CD8-positive, alpha-beta memory T cell (primary cell): Measurements from ENCODE around the gene NR2C2. TPM values are rescaled to one million over a fixed set of nuclear protein-coding genes. Genes with fewer than 3 reads are reported as not detected.
A peak's percentile ranks its signal among the peaks of the same experiment; 100 is the strongest.

Source experiments
- CTCF ChIA-PET: fragments of 350-600 bp; sonication (Branson Sonifier 250); formaldehyde crosslinking; loops from one replicate; lab custom pipeline; 2021; ENCODE audit warnings: antibody characterized with exemption; lab: Charles Lee
- POLR2A ChIA-PET: fragments of 350-600 bp; sonication (Branson Sonifier 250); formaldehyde crosslinking; loops from one replicate; lab custom pipeline; 2021; ENCODE audit warnings: antibody characterized with exemption; lab: Charles Lee
- DNase-seq, 5 donors: peaks; one replicate each; pipeline versions ENCODE4 v3.0.0 to v3.0.0-alpha.2; 2020 to 2022; ENCODE audit warnings: mixed read lengths in 1 of 5
- H3K27ac ChIP-seq: one replicate; pipeline ENCODE4 v1.7.0; 2013; ENCODE audit warnings: low read depth, mild to moderate bottlenecking, low read length, moderate library complexity
- H3K27me3 ChIP-seq: 2 replicates; pipeline ENCODE4 v1.7.0; 2013; ENCODE audit warnings: low read length, mild to moderate bottlenecking; ENCODE audit not compliant: insufficient read depth, poor library complexity, severe bottlenecking
- H3K36me3 ChIP-seq: 2 replicates; pipeline ENCODE4 v1.7.0; 2013; ENCODE audit warnings: mild to moderate bottlenecking, low read length, moderate library complexity; ENCODE audit not compliant: insufficient read depth
- H3K4me1 ChIP-seq: 2 replicates; pipeline ENCODE4 v1.7.0; 2013; ENCODE audit warnings: mild to moderate bottlenecking, low read length, moderate library complexity; ENCODE audit not compliant: insufficient read depth
- H3K4me3 ChIP-seq: 2 replicates; pipeline ENCODE4 v1.7.0; 2013; ENCODE audit warnings: mild to moderate bottlenecking, low read length
- H3K9me3 ChIP-seq: 2 replicates; pipeline ENCODE4 v1.7.0; 2013; ENCODE audit warnings: mild to moderate bottlenecking, low read length
- H3K27ac Mint-ChIP-seq, 8 donors: one replicate each; pipeline ENCODE4 v1.8.0; 2020 to 2021; ENCODE audit warnings: mixed read lengths in 8 of 8, mild to moderate bottlenecking in 6 of 8, inconsistent platforms in 3 of 8, moderate library complexity in 3 of 8
- H3K27me3 Mint-ChIP-seq, 2 donors: one replicate each; pipeline ENCODE4 v1.8.0; 2020 to 2021; ENCODE audit warnings: mixed read lengths in 2 of 2, mild to moderate bottlenecking in 1 of 2, moderate library complexity in 1 of 2
- H3K36me3 Mint-ChIP-seq, 3 donors: one replicate each; pipeline ENCODE4 v1.8.0; 2020 to 2021; ENCODE audit warnings: mixed read lengths in 3 of 3, inconsistent platforms in 1 of 3, mild to moderate bottlenecking in 1 of 3
- H3K4me1 Mint-ChIP-seq, 3 donors: one replicate each; pipeline ENCODE4 v1.8.0; 2020 to 2021; ENCODE audit warnings: mixed read lengths in 3 of 3, inconsistent platforms in 1 of 3, mild to moderate bottlenecking in 1 of 3
- H3K4me3 Mint-ChIP-seq, 7 donors: one replicate each; pipeline ENCODE4 v1.8.0; 2020 to 2021; ENCODE audit warnings: mixed read lengths in 7 of 7, mild to moderate bottlenecking in 6 of 7, moderate library complexity in 4 of 7, inconsistent platforms in 2 of 7
- H3K9me3 Mint-ChIP-seq, 5 donors: one replicate each; pipeline ENCODE4 v1.8.0; 2020 to 2022; ENCODE audit warnings: mixed read lengths in 5 of 5, mild to moderate bottlenecking in 3 of 5, moderate library complexity in 2 of 5, inconsistent platforms in 1 of 5
- polyA plus RNA-seq: library from polyadenylated mRNA; unstranded; fragments of 300-500 nt; fragmentation: Illumina TruSeq; gene quantifications from one replicate; pipeline ENCODE4 v1.2.3, GENCODE V29; 2021
- total RNA-seq, 2 experiments: library from RNA; stranded (reverse); gene quantifications; one replicate each; pipeline ENCODE4 v1.2.3, GENCODE V29; 2021

Gene NR2C2
- total and polyA plus RNA-seq, 3 experiments from 2014 or later, result 14.5 to 47.1 (median 46.7) TPM

- Mint-ChIP-seq H3K27ac (no peak overlapping the region), H3K4me1 (peaks cover 0 to 2% (median 0%) of the 10 kb centered on the region in 3 donors), H3K9me3 (no peaks in the 10 kb centered on the region), H3K27me3 (no peaks in the 10 kb centered on the region), H3K4me3 (no peak overlapping the region), H3K36me3 (no peaks in the 10 kb centered on the region)
- POLR2A ChIA-PET, result no interaction called here
- Histone ChIP-seq H3K27me3 (no peaks in the 10 kb centered on the region), H3K4me1 (peaks cover 1% of the 10 kb centered on the region), H3K9me3 (no peaks in the 10 kb centered on the region), H3K27ac (no peak overlapping the region), H3K36me3 (no peaks in the 10 kb centered on the region), H3K4me3 (no peak overlapping the region)
- CTCF ChIA-PET, result interaction anchor here (0.9 to 1.6 kb wide), 5 partner anchors 13 to 193 kb away, joined by 3 to 6 read pairs (median 5); no protein-coding TSS in a partner anchor
- peak in 2 of 5 donors; percentile 26 to 28 for DNase-seq
Measured at GRCh38 chr3:14925729-14926591, 21.4 kb upstream of the NR2C2 start.

- ChIA-PET CTCF (interaction anchor here (0.9 to 1.6 kb wide), 5 partner anchors 13 to 192 kb away, joined by 3 to 6 read pairs (median 5); no protein-coding TSS in a partner anchor), POLR2A (no interaction called here)
- no peak overlapping the region for H3K4me3 Mint-ChIP-seq
- H3K27ac Mint-ChIP-seq, result no peak overlapping the region
- no peaks in the 10 kb centered on the region for H3K27me3 Mint-ChIP-seq
- no peaks in the 10 kb centered on the region for H3K4me1 Mint-ChIP-seq
- DNase-seq, result no peak
- Histone ChIP-seq H3K36me3 (no peaks in the 10 kb centered on the region), H3K9me3 (no peaks in the 10 kb centered on the region), H3K27me3 (no peaks in the 10 kb centered on the region), H3K4me3 (no peak overlapping the region), H3K4me1 (no peaks in the 10 kb centered on the region), H3K27ac (no peak overlapping the region)
- no peaks in the 10 kb centered on the region for H3K9me3 Mint-ChIP-seq
- no peaks in the 10 kb centered on the region for H3K36me3 Mint-ChIP-seq
Measured at GRCh38 chr3:14926592-14926991, 20.8 kb upstream of the NR2C2 start.

GRCh38 chr3:14927308-14927707, 20.1 kb upstream of the NR2C2 start:
- Histone ChIP-seq H3K9me3 (no peaks in the 10 kb centered on the region), H3K36me3 (no peaks in the 10 kb centered on the region), H3K4me1 (no peaks in the 10 kb centered on the region), H3K4me3 (no peak overlapping the region), H3K27ac (no peak overlapping the region), H3K27me3 (no peaks in the 10 kb centered on the region)
- no peak for DNase-seq
- Mint-ChIP-seq H3K4me3 (no peak overlapping the region), H3K9me3 (no peaks in the 10 kb centered on the region), H3K4me1 (no peaks in the 10 kb centered on the region), H3K27ac (no peak overlapping the region), H3K27me3 (no peaks in the 10 kb centered on the region), H3K36me3 (no peaks in the 10 kb centered on the region)
- ChIA-PET POLR2A (no interaction called here), CTCF (interaction anchor here (1.0 to 1.4 kb wide), 2 partner anchors 19 to 192 kb away, joined by 4 to 5 read pairs; no protein-coding TSS in a partner anchor)

GRCh38 chr3:14929310-14930074, 17.9 kb upstream of the NR2C2 start:
- Histone ChIP-seq H3K27ac (no peak overlapping the region), H3K4me1 (no peaks in the 10 kb centered on the region), H3K36me3 (no peaks in the 10 kb centered on the region), H3K4me3 (no peak overlapping the region), H3K9me3 (no peaks in the 10 kb centered on the region), H3K27me3 (no peaks in the 10 kb centered on the region)
- ChIA-PET CTCF (no interaction called here), POLR2A (no interaction called here)
- H3K4me1 Mint-ChIP-seq, result no peaks in the 10 kb centered on the region
- no peaks in the 10 kb centered on the region for H3K9me3 Mint-ChIP-seq
- no peak for DNase-seq
- no peak overlapping the region for H3K27ac Mint-ChIP-seq
- H3K36me3 Mint-ChIP-seq, result no peaks in the 10 kb centered on the region
- H3K4me3 Mint-ChIP-seq, result no peak overlapping the region
- no peaks in the 10 kb centered on the region for H3K27me3 Mint-ChIP-seq

GRCh38 chr3:14933820-14934425, 13.5 kb upstream of the NR2C2 start:
- H3K4me1 Mint-ChIP-seq, result no peaks in the 10 kb centered on the region
- Histone ChIP-seq H3K27me3 (no peaks in the 10 kb centered on the region), H3K36me3 (no peaks in the 10 kb centered on the region), H3K9me3 (no peaks in the 10 kb centered on the region), H3K4me1 (no peaks in the 10 kb centered on the region), H3K27ac (no peak overlapping the region), H3K4me3 (no peak overlapping the region)
- H3K27me3 Mint-ChIP-seq, result peaks cover 0 to 2% of the 10 kb centered on the region in 2 donors
- H3K36me3 Mint-ChIP-seq, result no peaks in the 10 kb centered on the region
- H3K27ac Mint-ChIP-seq, result peak overlapping the region in 1 of 8 donors; percentile 25
- CTCF ChIA-PET, result no interaction called here
- no peak for DNase-seq
- no peaks in the 10 kb centered on the region for H3K9me3 Mint-ChIP-seq
- no peak overlapping the region for H3K4me3 Mint-ChIP-seq
- POLR2A ChIA-PET, result no interaction called here

GRCh38 chr3:14935592-14936345, 11.6 kb upstream of the NR2C2 start:
- no peaks in the 10 kb centered on the region for H3K36me3 Mint-ChIP-seq

GRCh38 chr3:14938954-14939353, 8.4 kb upstream of the NR2C2 start:
- Histone ChIP-seq H3K36me3 (no peaks in the 10 kb centered on the region), H3K27me3 (no peaks in the 10 kb centered on the region), H3K9me3 (no peaks in the 10 kb centered on the region), H3K4me3 (no peak overlapping the region), H3K27ac (no peak overlapping the region), H3K4me1 (no peaks in the 10 kb centered on the region)
- Mint-ChIP-seq H3K27ac (peak overlapping the region in 4 of 8 donors; percentile 72 to 92 (median 82)), H3K4me3 (no peak overlapping the region), H3K9me3 (no peaks in the 10 kb centered on the region), H3K36me3 (peaks cover 0 to 16% (median 0%) of the 10 kb centered on the region in 3 donors), H3K4me1 (peaks cover 8 to 24% (median 13%) of the 10 kb centered on the region in 3 donors), H3K27me3 (peaks cover 0 to 2% of the 10 kb centered on the region in 2 donors)
- DNase-seq, result no peak
- CTCF ChIA-PET, result interaction anchor here (1.6 kb wide), 1 partner anchor 13 kb away, joined by 6 read pairs; no protein-coding TSS in a partner anchor
- POLR2A ChIA-PET, result no interaction called here

More at GRCh38 chr3:14935592-14936345, 11.6 kb upstream of the NR2C2 start:
- Histone ChIP-seq H3K9me3 (no peaks in the 10 kb centered on the region), H3K4me3 (no peak overlapping the region), H3K27ac (no peak overlapping the region), H3K4me1 (no peaks in the 10 kb centered on the region), H3K27me3 (no peaks in the 10 kb centered on the region), H3K36me3 (no peaks in the 10 kb centered on the region)
- no peak overlapping the region for H3K4me3 Mint-ChIP-seq
- ChIA-PET CTCF (interaction anchor here (0.9 kb wide), 1 partner anchor 130 kb away, joined by 3 read pairs; the partner anchor contains the start of gene MRPS25), POLR2A (no interaction called here)
- no peak for DNase-seq
- peaks cover 0 to 2% of the 10 kb centered on the region in 2 donors for H3K27me3 Mint-ChIP-seq
- H3K9me3 Mint-ChIP-seq, result no peaks in the 10 kb centered on the region
- H3K27ac Mint-ChIP-seq, result peak overlapping the region in 1 of 8 donors; percentile 38
- no peaks in the 10 kb centered on the region for H3K4me1 Mint-ChIP-seq
